ENCODE data around the gene TECPR2. TPM values are rescaled to one million over a fixed set of nuclear protein-coding genes. Genes with fewer than 3 reads are reported as not detected.
"Not testable (repeated sequence)": the region's sequence is repeated elsewhere in the genome, so short reads cannot be mapped to it uniquely, and the experiment has no call there.

TECPR2 gene
- polyA plus RNA-seq, 1 experiment: 12.4 TPM

DNA sequence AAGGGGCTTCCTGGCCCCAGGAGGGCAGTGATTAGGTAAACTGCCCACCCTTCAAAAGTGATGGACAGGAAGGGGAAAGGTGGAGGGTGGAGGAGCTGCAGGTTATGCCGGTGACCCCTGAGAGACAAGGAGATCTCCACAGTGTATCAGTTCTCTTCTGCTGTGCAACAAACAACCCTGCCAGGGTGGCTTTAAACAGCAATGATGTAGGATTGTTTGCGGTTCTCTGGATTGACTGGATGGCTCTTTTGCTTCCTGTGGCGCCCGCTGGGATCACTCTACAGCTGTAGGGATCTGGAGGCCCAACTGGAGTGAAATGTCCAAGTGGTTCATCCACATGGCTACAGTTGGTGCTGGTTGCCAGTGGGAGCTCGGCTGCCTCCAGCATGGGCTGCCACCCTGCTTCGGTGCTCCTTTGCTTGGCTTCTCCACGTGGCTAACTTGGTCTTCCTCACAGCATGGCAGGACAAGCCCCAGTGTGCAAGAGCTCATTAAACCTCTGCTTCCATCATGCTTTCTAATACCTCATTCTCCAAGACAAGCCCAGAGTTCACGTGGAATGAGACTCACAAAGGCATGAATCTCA lies 155.4 kb downstream of the TECPR2 start:
- ChIA-PET CTCF (interaction anchor here (1.4 to 1.9 kb wide), 2 partner anchors 76 to 80 kb away, joined by 6 to 15 read pairs; no protein-coding TSS in a partner anchor), POLR2A (no interaction called here)
- no peak overlapping the region for H3K27ac ChIP-seq (ENCODE audit: low read depth, low read length)
- H3K4me3 ChIP-seq (ENCODE audit: low read depth, low read length): no peak overlapping the region
- TF ChIP-seq, protein P1, sequence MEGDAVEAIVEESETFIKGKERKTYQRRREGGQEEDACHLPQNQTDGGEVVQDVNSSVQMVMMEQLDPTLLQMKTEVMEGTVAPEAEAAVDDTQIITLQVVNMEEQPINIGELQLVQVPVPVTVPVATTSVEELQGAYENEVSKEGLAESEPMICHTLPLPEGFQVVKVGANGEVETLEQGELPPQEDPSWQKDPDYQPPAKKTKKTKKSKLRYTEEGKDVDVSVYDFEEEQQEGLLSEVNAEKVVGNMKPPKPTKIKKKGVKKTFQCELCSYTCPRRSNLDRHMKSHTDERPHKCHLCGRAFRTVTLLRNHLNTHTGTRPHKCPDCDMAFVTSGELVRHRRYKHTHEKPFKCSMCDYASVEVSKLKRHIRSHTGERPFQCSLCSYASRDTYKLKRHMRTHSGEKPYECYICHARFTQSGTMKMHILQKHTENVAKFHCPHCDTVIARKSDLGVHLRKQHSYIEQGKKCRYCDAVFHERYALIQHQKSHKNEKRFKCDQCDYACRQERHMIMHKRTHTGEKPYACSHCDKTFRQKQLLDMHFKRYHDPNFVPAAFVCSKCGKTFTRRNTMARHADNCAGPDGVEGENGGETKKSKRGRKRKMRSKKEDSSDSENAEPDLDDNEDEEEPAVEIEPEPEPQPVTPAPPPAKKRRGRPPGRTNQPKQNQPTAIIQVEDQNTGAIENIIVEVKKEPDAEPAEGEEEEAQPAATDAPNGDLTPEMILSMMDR (IDR thresholded peaks at IDR 0.05; ENCODE audit: low read depth, low read length): no peak
- H3K9me3 ChIP-seq (ENCODE audit: control insufficient read depth, insufficient read depth, low read length): no peaks in the 10 kb centered on the region
- no peaks in the 10 kb centered on the region for H3K27me3 ChIP-seq (ENCODE audit: control insufficient read depth, insufficient read depth, low read length)
- DNase-seq (ENCODE audit: low read depth, low spot score): no peak

DNA sequence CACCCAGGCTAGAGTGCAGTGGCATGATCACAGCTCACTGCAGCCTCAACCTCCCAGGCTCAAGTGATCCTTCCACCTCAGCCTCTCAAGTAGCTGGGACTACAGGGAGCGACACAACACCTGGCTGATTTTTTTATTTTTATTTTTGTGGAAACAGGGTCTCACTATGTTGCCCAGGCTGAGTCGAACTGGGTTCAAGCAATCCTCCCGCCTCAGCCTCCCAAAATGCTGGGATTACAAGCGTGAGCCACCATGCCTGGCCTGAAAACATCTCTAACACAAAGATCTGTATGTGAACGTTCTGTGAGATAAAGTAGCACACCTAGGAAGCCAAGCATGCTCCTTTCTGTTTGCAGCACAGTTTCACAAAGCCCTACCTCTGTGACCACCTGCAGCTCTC lies 157.0 kb downstream of the TECPR2 start:
- POLR2A ChIA-PET; CTCF ChIA-PET; H3K27me3 ChIP-seq (ENCODE audit: control insufficient read depth, insufficient read depth, low read length); DNase-seq (ENCODE audit: low read depth, low spot score); H3K4me3 ChIP-seq (ENCODE audit: low read depth, low read length); H3K9me3 ChIP-seq (ENCODE audit: control insufficient read depth, insufficient read depth, low read length); H3K27ac ChIP-seq (ENCODE audit: low read depth, low read length): not testable (repeated sequence)

DNA sequence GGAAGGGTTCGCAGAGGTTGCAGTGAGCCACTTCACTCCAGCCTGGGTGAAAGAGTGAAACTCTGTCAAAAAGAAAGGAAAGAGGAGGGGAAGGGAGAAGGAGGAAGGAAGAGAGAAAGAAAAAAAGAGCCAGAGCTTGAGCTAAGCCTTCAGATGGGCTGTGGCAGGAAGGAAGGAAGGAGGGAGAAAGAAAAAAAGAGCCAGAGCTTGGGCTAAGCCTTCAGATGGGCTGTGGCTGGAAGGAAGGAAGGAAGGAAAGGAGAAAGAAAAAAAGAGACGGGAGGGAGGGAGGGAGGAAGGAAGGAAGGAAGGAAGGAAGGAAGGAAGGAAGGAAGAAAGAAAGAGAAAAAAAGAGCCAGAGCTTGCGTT lies 160.4 kb downstream of the TECPR2 start:
- Histone ChIP-seq H3K4me3 (ENCODE audit: low read depth, low read length) (no peak overlapping the region), H3K27ac (ENCODE audit: low read depth, low read length) (no peak overlapping the region), H3K9me3 (ENCODE audit: control insufficient read depth, insufficient read depth, low read length) (no peaks in the 10 kb centered on the region; the same call in 1 of the 2 replicates), H3K27me3 (ENCODE audit: control insufficient read depth, insufficient read depth, low read length) (no peaks in the 10 kb centered on the region)
- ChIA-PET CTCF (interaction anchor here (0.6 to 3.4 kb wide), 11 partner anchors 15 to 176 kb away, joined by 3 to 24 read pairs (median 7); no protein-coding TSS in a partner anchor), POLR2A (interaction anchor here (0.7 kb wide), 1 partner anchor 162 kb away, joined by 3 read pairs; no protein-coding TSS in a partner anchor)
- DNase-seq (ENCODE audit: low read depth, low spot score): no peak
- TF ChIP-seq, protein P1 (IDR thresholded peaks at IDR 0.05; ENCODE audit: low read depth, low read length): no peak

GRCh38 chr14:102523569-102524450 lies 161.1 kb downstream of the TECPR2 start:
- H3K4me3 ChIP-seq (ENCODE audit: low read depth, low read length): peak overlapping the region; percentile 5
- DNase-seq (ENCODE audit: low read depth, low spot score): no peak
- H3K27ac ChIP-seq (ENCODE audit: low read depth, low read length): no peak overlapping the region
- H3K27me3 ChIP-seq (ENCODE audit: control insufficient read depth, insufficient read depth, low read length): no peaks in the 10 kb centered on the region
- CTCF ChIA-PET: interaction anchor here (0.6 to 3.4 kb wide), 21 partner anchors 8 to 379 kb away, joined by 3 to 24 read pairs (median 5); no protein-coding TSS in a partner anchor
- POLR2A ChIA-PET: interaction anchor here (0.9 to 1.4 kb wide), 2 partner anchors 67 to 70 kb away, joined by 4 to 13 read pairs; no protein-coding TSS in a partner anchor
- TF ChIP-seq, protein P1 (IDR thresholded peaks at IDR 0.05; ENCODE audit: low read depth, low read length): no peak
- no peaks in the 10 kb centered on the region; the same call in 1 of the 2 replicates for H3K9me3 ChIP-seq (ENCODE audit: control insufficient read depth, insufficient read depth, low read length)

DNA sequence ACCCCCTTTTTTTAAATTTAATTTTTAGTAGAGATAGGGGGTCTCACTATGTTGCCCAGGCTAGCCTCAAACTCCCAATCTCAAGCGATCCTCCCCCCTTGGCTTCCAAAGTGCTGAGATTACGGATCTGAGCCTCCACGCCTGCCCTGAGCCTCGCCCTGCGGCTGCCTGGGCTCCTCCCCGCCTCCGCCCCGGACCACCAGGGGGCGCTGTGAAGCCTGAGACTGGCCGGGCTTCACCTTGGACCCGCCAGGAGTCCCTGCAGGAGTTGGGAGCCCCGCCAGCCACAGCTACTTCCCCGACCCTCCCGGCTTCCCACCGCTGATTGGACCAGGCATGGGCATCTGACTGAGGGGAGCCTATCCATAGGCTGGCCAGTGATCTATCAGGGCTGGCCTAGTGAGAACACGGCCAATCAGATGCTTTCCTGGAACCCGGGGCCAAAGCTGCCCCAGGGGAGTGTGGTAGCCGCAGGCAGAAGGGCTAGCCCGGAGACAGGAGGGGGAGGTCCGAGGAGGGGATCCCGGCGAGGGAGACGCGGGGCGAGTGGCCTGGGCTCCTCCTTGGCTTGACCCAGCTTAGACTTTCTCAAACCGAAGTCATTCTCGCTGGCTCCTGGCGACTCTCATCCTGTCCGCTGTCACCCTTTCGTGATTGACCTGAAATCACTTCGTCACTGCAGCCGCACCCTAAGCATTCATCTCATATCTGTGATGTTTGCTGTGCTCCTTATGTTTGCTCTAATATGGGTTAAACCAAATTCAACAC lies 161.9 kb downstream of the TECPR2 start:
- H3K9me3 ChIP-seq (ENCODE audit: control insufficient read depth, insufficient read depth, low read length): no peaks in the 10 kb centered on the region; the same call in 1 of the 2 replicates
- peak; percentile 95 for DNase-seq (ENCODE audit: low read depth, low spot score)
- H3K27me3 ChIP-seq (ENCODE audit: control insufficient read depth, insufficient read depth, low read length): no peaks in the 10 kb centered on the region
- peak overlapping the region; percentile 61 for H3K27ac ChIP-seq (ENCODE audit: low read depth, low read length)
- ChIA-PET CTCF (interaction anchor here (0.5 to 3.4 kb wide), 25 partner anchors 9 to 379 kb away, joined by 3 to 24 read pairs (median 5); partner anchors contain the start of genes CINP and TECPR2), POLR2A (interaction anchor here (0.6 to 1.4 kb wide), 4 partner anchors 66 to 216 kb away, joined by 3 to 13 read pairs (median 6); no protein-coding TSS in a partner anchor)
- TF ChIP-seq, protein P1 (IDR thresholded peaks at IDR 0.05; ENCODE audit: low read depth, low read length): peak; percentile 94
- peak overlapping the region; percentile 65 for H3K4me3 ChIP-seq (ENCODE audit: low read depth, low read length)
